ENCODE results near the gene MAFG. TPM values are rescaled to one million over a fixed set of nuclear protein-coding genes. Genes with fewer than 3 reads are reported as not detected.
A peak's percentile ranks its signal among the peaks of the same experiment; 100 is the strongest.

Gene MAFG
- total and polyA plus RNA-seq, 7 donors, result 8.8 to 21.9 (median 16.8) TPM

GRCh38 chr17:81902653-81903414 is 24.7 kb downstream of the MAFG start:
- intact Hi-C loops (cut with DNase I), result no loop called here
- H3K36me3 ChIP-seq, result peaks cover 0 to 35% (median 24%) of the 10 kb centered on the region in 4 donors
- TF ChIP-seq EP300 (IDR thresholded peaks at IDR 0.05), result no peak
- TF ChIP-seq POLR2AphosphoS5 (IDR thresholded peaks at IDR 0.05), result no peak
- no peak for TF ChIP-seq POLR2A (IDR thresholded peaks at IDR 0.05)
- TF ChIP-seq CTCF (IDR thresholded peaks at IDR 0.05), result no peak
- H3K4me3 ChIP-seq, result peak overlapping the region in 3 of 4 donors; percentile 29 to 46 (median 39)
- peaks cover 0 to 15% (median 14%) of the 10 kb centered on the region in 4 donors for H3K4me1 ChIP-seq
- no peaks in the 10 kb centered on the region for H3K9me3 ChIP-seq
- WGBS, 2 donors, result 24 to 41% methylated on average over 47 of the region's 47 CpGs
- no peak overlapping the region for H3K27ac ChIP-seq
- DNase-seq, result no peak
- H3K27me3 ChIP-seq, result peaks cover 4 to 27% (median 23%) of the 10 kb centered on the region in 3 donors

GRCh38 chr17:81902023-81902652 is 25.4 kb downstream of the MAFG start, which contains the start of gene NPB:
NPB (plus strand) TSS chr17:81902238; CDS start chr17:81902278, 40 bp downstream.
- DNase-seq, result no peak
- Histone ChIP-seq H3K4me3 (peak within 1 kb of the TSS in 3 of 4 donors; percentile 29 to 46 (median 39)), H3K27ac (no peak within 1 kb of the TSS), H3K36me3 (peaks cover 0 to 42% (median 27%) of the 10 kb centered on the region in 4 donors), H3K4me1 (peaks cover 0 to 15% (median 14%) of the 10 kb centered on the region in 4 donors), H3K9me3 (no peaks in the 10 kb centered on the region), H3K27me3 (peaks cover 4 to 27% (median 23%) of the 10 kb centered on the region in 3 donors)
- WGBS, 2 donors, result 1 to 2% methylated on average over 79 of the region's 79 CpGs
- no peak for TF ChIP-seq POLR2A (IDR thresholded peaks at IDR 0.05)
- TF ChIP-seq POLR2AphosphoS5 (IDR thresholded peaks at IDR 0.05), result no peak
- no peak for TF ChIP-seq CTCF (IDR thresholded peaks at IDR 0.05)
- no peak for TF ChIP-seq EP300 (IDR thresholded peaks at IDR 0.05)
- intact Hi-C loops (cut with DNase I), result no loop called here

- Histone ChIP-seq H3K4me1 (peaks cover 0 to 15% (median 14%) of the 10 kb centered on the region in 4 donors), H3K36me3 (peaks cover 0 to 50% (median 28%) of the 10 kb centered on the region in 4 donors), H3K27ac (no peak overlapping the region), H3K27me3 (peaks cover 4 to 27% (median 23%) of the 10 kb centered on the region in 3 donors), H3K4me3 (peak overlapping the region in 3 of 4 donors; percentile 29 to 46 (median 39)), H3K9me3 (no peaks in the 10 kb centered on the region)
- no peak for DNase-seq
- no peak for TF ChIP-seq POLR2AphosphoS5 (IDR thresholded peaks at IDR 0.05)
- TF ChIP-seq CTCF (IDR thresholded peaks at IDR 0.05), result no peak
- TF ChIP-seq EP300 (IDR thresholded peaks at IDR 0.05), result no peak
- no peak for TF ChIP-seq POLR2A (IDR thresholded peaks at IDR 0.05)
- WGBS, 2 donors, result 47 to 54% methylated on average over 21 of the region's 21 CpGs
- intact Hi-C loops (cut with DNase I), result no loop called here
These were observed 26.1 kb downstream of the MAFG start for GRCh38 chr17:81901167-81902022.

GRCh38 chr17:81900181-81900820 is 27.2 kb downstream of the MAFG start:
- Histone ChIP-seq H3K36me3 (peaks cover 4 to 61% (median 34%) of the 10 kb centered on the region in 4 donors), H3K4me3 (no peak overlapping the region), H3K27me3 (peaks cover 4 to 27% (median 23%) of the 10 kb centered on the region in 3 donors), H3K27ac (no peak overlapping the region), H3K4me1 (peaks cover 0 to 15% (median 14%) of the 10 kb centered on the region in 4 donors), H3K9me3 (no peaks in the 10 kb centered on the region)
- intact Hi-C loops (cut with DNase I), result no loop called here
- no peak for DNase-seq
- 85 to 88% methylated on average over 18 of the region's 18 CpGs for WGBS, 2 donors
- TF ChIP-seq EP300 (IDR thresholded peaks at IDR 0.05) (no peak), POLR2A (IDR thresholded peaks at IDR 0.05) (no peak), CTCF (IDR thresholded peaks at IDR 0.05) (no peak), POLR2AphosphoS5 (IDR thresholded peaks at IDR 0.05) (no peak)

Measured in sigmoid colon (tissue), 7 donors.